ENCODE measurements around the gene ALK.

GRCh38 chr2:29202819-29203495, 718.4 kb downstream of the ALK start:
- TF ChIP-seq CTCF (IDR thresholded peaks at IDR 0.05): no peak
- TF ChIP-seq POLR2A (IDR thresholded peaks at IDR 0.05): no peak
